Mesenchymal stem cell (in vitro differentiated cells and primary cell): ENCODE measurements around the gene TMOD3.

Source experiments
- DNase-seq: peaks from one replicate; pipeline ENCODE4 v3.0.0-alpha.2; 2013
- H2AFZ ChIP-seq: one replicate; pipeline ENCODE4 v1.6.1; 2013; ENCODE audit warnings: low read depth, mild to moderate bottlenecking, control low read depth, inconsistent platforms, low read length, moderate library complexity
- H2AK5ac ChIP-seq: 2 replicates; pipeline ENCODE4 v1.6.1; 2013; ENCODE audit warnings: low read length, moderate library complexity, mild to moderate bottlenecking, inconsistent platforms; ENCODE audit not compliant: severe bottlenecking
- H2BK120ac ChIP-seq: one replicate; pipeline ENCODE4 v1.6.1; 2013; ENCODE audit warnings: low read depth, mild to moderate bottlenecking, inconsistent platforms, low read length, moderate library complexity
- H2BK12ac ChIP-seq, 2 experiments: one replicate each; pipeline ENCODE4 v1.6.1; 2013; ENCODE audit warnings: inconsistent platforms in 2 of 2, low read length in 2 of 2, mild to moderate bottlenecking in 2 of 2, moderate library complexity in 2 of 2, control low read depth in 1 of 2
- H2BK15ac ChIP-seq: one replicate; pipeline ENCODE4 v1.6.1; 2013; ENCODE audit warnings: mild to moderate bottlenecking, low read depth, inconsistent platforms; ENCODE audit not compliant: poor library complexity, severe bottlenecking
- H2BK5ac ChIP-seq: 2 replicates; pipeline ENCODE4 v1.6.1; 2013; ENCODE audit warnings: low read depth, mild to moderate bottlenecking, low read length, control low read depth, inconsistent platforms; ENCODE audit not compliant: poor library complexity, severe bottlenecking
- H3K14ac ChIP-seq, 2 experiments: one replicate each; pipeline ENCODE4 v1.6.1; 2013; ENCODE audit warnings: inconsistent platforms in 2 of 2, low read length in 2 of 2, control low read depth in 1 of 2, mild to moderate bottlenecking in 1 of 2, moderate library complexity in 1 of 2
- H3K18ac ChIP-seq, 2 experiments: one replicate each; pipeline ENCODE4 v1.6.1; 2013; ENCODE audit warnings: inconsistent platforms in 2 of 2, low read length in 2 of 2, control low read depth in 1 of 2, low read depth in 1 of 2, mild to moderate bottlenecking in 1 of 2
- H3K23ac ChIP-seq, 2 experiments: one replicate each; pipeline ENCODE4 v1.6.1; 2013; ENCODE audit warnings: inconsistent platforms in 2 of 2, low read length in 2 of 2, mild to moderate bottlenecking in 2 of 2, moderate library complexity in 2 of 2, control low read depth in 1 of 2
- H3K27ac ChIP-seq: 2 replicates; pipeline ENCODE4 v1.5.1; 2013; ENCODE audit warnings: mild to moderate bottlenecking, moderate library complexity, low read length, control low read depth, inconsistent platforms; ENCODE audit not compliant: poor library complexity, severe bottlenecking
- H3K27me3 ChIP-seq, 2 experiments: 2 replicates each; pipeline versions ENCODE4 v1.6.1 to v1.7.0; 2013; ENCODE audit warnings: low read length in 2 of 2, mild to moderate bottlenecking in 2 of 2, moderate library complexity in 2 of 2, control low read depth in 1 of 2, inconsistent platforms in 1 of 2; ENCODE audit not compliant: control insufficient read depth in 1 of 2, insufficient read depth in 1 of 2
- H3K36me3 ChIP-seq, 2 experiments: 2 replicates each; pipeline versions ENCODE4 v1.6.1 to v1.7.0; 2013; ENCODE audit warnings: low read length in 2 of 2, control low read depth in 1 of 2, inconsistent platforms in 1 of 2, low read depth in 1 of 2, mild to moderate bottlenecking in 1 of 2; ENCODE audit not compliant: insufficient read depth in 2 of 2, control insufficient read depth in 1 of 2
- H3K4ac ChIP-seq, 2 experiments: one replicate each; pipeline ENCODE4 v1.6.1; 2013; ENCODE audit warnings: inconsistent platforms in 2 of 2, low read length in 2 of 2, mild to moderate bottlenecking in 2 of 2, moderate library complexity in 2 of 2, control low read depth in 1 of 2, low read depth in 1 of 2
- H3K4me1 ChIP-seq: 2 replicates; pipeline ENCODE4 v1.6.1; 2013; ENCODE audit warnings: low read depth, low read length, control low read depth; ENCODE audit not compliant: control insufficient read depth, insufficient read depth
- H3K4me2 ChIP-seq: 2 replicates; pipeline ENCODE4 v1.6.1; 2013; ENCODE audit warnings: low read length, mild to moderate bottlenecking, inconsistent platforms; ENCODE audit not compliant: poor library complexity, severe bottlenecking
- H3K4me3 ChIP-seq, 2 experiments: 2 replicates each; pipeline versions ENCODE4 v1.5.1 to v1.7.0; 2013; ENCODE audit warnings: low read length in 2 of 2, mild to moderate bottlenecking in 2 of 2, control low read depth in 1 of 2, low read depth in 1 of 2; ENCODE audit not compliant: insufficient read depth in 1 of 2
- H3K79me1 ChIP-seq: replicated peaks from 2 replicates; pipeline ENCODE4 v1.6.1; 2013; ENCODE audit warnings: mild to moderate bottlenecking, control low read depth, low read length, inconsistent platforms; ENCODE audit not compliant: poor library complexity, severe bottlenecking
- H3K9ac ChIP-seq: 2 replicates; pipeline ENCODE4 v1.7.0; 2013; ENCODE audit warnings: mild to moderate bottlenecking, low read length, moderate library complexity
- H3K9me3 ChIP-seq: 2 replicates; pipeline ENCODE4 v1.7.0; 2013; ENCODE audit warnings: mild to moderate bottlenecking, low read length; ENCODE audit not compliant: control insufficient read depth
- H4K8ac ChIP-seq: one replicate; pipeline ENCODE4 v1.6.1; 2013; ENCODE audit warnings: inconsistent platforms, mild to moderate bottlenecking, low read length, moderate library complexity
- H4K91ac ChIP-seq: one replicate; pipeline ENCODE4 v1.6.1; 2013; ENCODE audit warnings: mild to moderate bottlenecking, low read length, inconsistent platforms
- WGBS: methylation state at CpG from one replicate; pipeline ENCODE4 v1.1.7; 2013; ENCODE audit warnings: mixed read lengths; 5-methylcytosine and 5-hydroxymethylcytosine counted together

The TMOD3 gene

GRCh38 chr15:51796847-51797401 is 32.5 kb upstream of the TMOD3 start:
- Histone ChIP-seq H3K14ac (no peak overlapping the region), H3K4me2 (no peak overlapping the region), H3K4me3 (no peak overlapping the region), H2AFZ (no peak overlapping the region), H3K27me3 (no peaks in the 10 kb centered on the region), H4K91ac (no peak overlapping the region), H2BK120ac (no peak overlapping the region), H3K79me1 (no peaks in the 10 kb centered on the region), H3K27ac (no peak overlapping the region), H3K4me1 (peaks cover 4% of the 10 kb centered on the region), H2BK12ac (no peak overlapping the region), H2AK5ac (no peak overlapping the region), H2BK15ac (no peak overlapping the region), H3K4ac (no peak overlapping the region), H3K9ac (no peak overlapping the region), H3K9me3 (no peaks in the 10 kb centered on the region), H3K18ac (no peak overlapping the region), H3K23ac (no peak overlapping the region), H4K8ac (no peak overlapping the region), H2BK5ac (no peak overlapping the region), H3K36me3 (peaks cover 0 to 21% of the 10 kb centered on the region in 2 experiments)
- peak; percentile 61 for DNase-seq
- WGBS, result 79% methylated on average over 9 of the region's 10 CpGs

GRCh38 chr15:51798281-51798680 is 31.2 kb upstream of the TMOD3 start:
- H3K9me3 ChIP-seq, result no peaks in the 10 kb centered on the region
- no peak overlapping the region for H3K14ac ChIP-seq
- H2AK5ac ChIP-seq, result no peak overlapping the region
- no peaks in the 10 kb centered on the region for H3K79me1 ChIP-seq
- whole genome bisulfite sequencing, result 97% methylated on average over 1 of the region's 1 CpG
- no peak overlapping the region for H3K4me2 ChIP-seq
- no peak overlapping the region for H4K91ac ChIP-seq
- no peak overlapping the region for H3K27ac ChIP-seq
- no peak overlapping the region for H3K4me3 ChIP-seq
- H3K4me1 ChIP-seq, result peaks cover 4% of the 10 kb centered on the region
- H3K27me3 ChIP-seq, result no peaks in the 10 kb centered on the region
- H3K18ac ChIP-seq, result no peak overlapping the region
- peaks cover 0 to 21% of the 10 kb centered on the region in 2 experiments for H3K36me3 ChIP-seq
- no peak overlapping the region for H2BK12ac ChIP-seq
- H3K9ac ChIP-seq, result no peak overlapping the region
- no peak overlapping the region for H2AFZ ChIP-seq
- DNase-seq, result no peak
- H2BK120ac ChIP-seq, result no peak overlapping the region
- no peak overlapping the region for H2BK15ac ChIP-seq
- no peak overlapping the region for H3K4ac ChIP-seq
- no peak overlapping the region for H4K8ac ChIP-seq
- H2BK5ac ChIP-seq, result no peak overlapping the region
- no peak overlapping the region for H3K23ac ChIP-seq

- Histone ChIP-seq H2AFZ (no peak overlapping the region), H3K4me1 (peaks cover 4% of the 10 kb centered on the region), H2AK5ac (no peak overlapping the region), H3K4ac (no peak overlapping the region), H3K18ac (no peak overlapping the region), H3K79me1 (no peaks in the 10 kb centered on the region), H3K4me2 (no peak overlapping the region), H3K4me3 (no peak overlapping the region), H2BK5ac (no peak overlapping the region), H3K27me3 (no peaks in the 10 kb centered on the region), H2BK15ac (no peak overlapping the region), H2BK120ac (no peak overlapping the region), H3K14ac (no peak overlapping the region), H3K36me3 (peaks cover 0 to 23% of the 10 kb centered on the region in 2 experiments), H3K27ac (no peak overlapping the region), H4K8ac (no peak overlapping the region), H3K9ac (no peak overlapping the region), H4K91ac (no peak overlapping the region), H3K9me3 (no peaks in the 10 kb centered on the region), H2BK12ac (no peak overlapping the region), H3K23ac (no peak overlapping the region)
- DNase-seq, result no peak
- 80% methylated on average over 6 of the region's 6 CpGs for WGBS
Observed at GRCh38 chr15:51799282-51800252, 29.9 kb upstream of the TMOD3 start.

- DNase-seq, result peak; percentile 22
- no peak overlapping the region for H3K14ac ChIP-seq
- peaks cover 4% of the 10 kb centered on the region for H3K4me1 ChIP-seq
- no peak overlapping the region for H3K4me3 ChIP-seq
- H3K18ac ChIP-seq, result no peak overlapping the region
- no peak overlapping the region for H4K8ac ChIP-seq
- H2BK15ac ChIP-seq, result no peak overlapping the region
- H2BK12ac ChIP-seq, result no peak overlapping the region
- no peak overlapping the region for H3K9ac ChIP-seq
- no peaks in the 10 kb centered on the region for H3K79me1 ChIP-seq
- no peaks in the 10 kb centered on the region for H3K27me3 ChIP-seq
- no peak overlapping the region for H3K4ac ChIP-seq
- H4K91ac ChIP-seq, result no peak overlapping the region
- H3K36me3 ChIP-seq, result peaks cover 0 to 28% of the 10 kb centered on the region in 2 experiments
- H3K9me3 ChIP-seq, result no peaks in the 10 kb centered on the region
- no peak overlapping the region for H2AK5ac ChIP-seq
- H2BK120ac ChIP-seq, result no peak overlapping the region
- H3K27ac ChIP-seq, result no peak overlapping the region
- no peak overlapping the region for H3K4me2 ChIP-seq
- H3K23ac ChIP-seq, result no peak overlapping the region
- no peak overlapping the region for H2AFZ ChIP-seq
- no peak overlapping the region for H2BK5ac ChIP-seq
- WGBS, result 74% methylated on average over 2 of the region's 3 CpGs
Observed at GRCh38 chr15:51801391-51801835, 28.0 kb upstream of the TMOD3 start.
